Mucosa of descending colon (tissue), 3 donors: Measurements from ENCODE around the gene JAG2. TPM values are rescaled to one million over a fixed set of nuclear protein-coding genes. Genes with fewer than 3 reads are reported as not detected.

Experiments
- ATAC-seq: fragments of 200-7000 bp; cut with Tn5 transposase; one replicate; pipeline ENCODE4 v1.9.1; 2020; ENCODE audit warnings: mild to moderate bottlenecking, moderate library complexity
- DNase-seq, 3 donors: peaks; one replicate each; pipeline ENCODE4 v3.0.0-alpha.2; 2020
- H3K36me3 ChIP-seq: fragments of 200-600 bp; one replicate; pipeline ENCODE4 v1.8.0; 2021; ENCODE audit warnings: low read depth, mild to moderate bottlenecking
- H3K4me1 ChIP-seq: fragments of 200-600 bp; one replicate; pipeline ENCODE4 v1.8.0; 2021; ENCODE audit warnings: low read depth, mild to moderate bottlenecking
- H3K4me3 ChIP-seq: fragments of 200-600 bp; one replicate; pipeline ENCODE4 v1.8.0; 2021; ENCODE audit warnings: mild to moderate bottlenecking
- H3K9me3 ChIP-seq: fragments of 200-600 bp; one replicate; pipeline ENCODE4 v1.8.0; 2021; ENCODE audit warnings: mild to moderate bottlenecking
- CTCF ChIP-seq: fragments of 200-600 bp; IDR thresholded peaks from one replicate; pipeline ENCODE4 v1.8.0; 2022; ENCODE audit warnings: antibody characterized with exemption, mild to moderate bottlenecking
- intact Hi-C, 2 donors: fragments of 100-400 bp; cut with DNase I in 1 of 2; cut with micrococcal nuclease in 1 of 2; formaldehyde crosslinking; loops; one replicate each; pipeline versions ENCODE4 v1.11.0 to v1.11.1; 2022; cut with DNase I, micrococcal nuclease
- total RNA-seq, 3 donors: library from RNA; stranded (reverse); fragmentation: NEBNext Ultra II Directional in 2 of 3; extraction: Animal tissue kit (Norgen Biotek cat#: 25700) in 2 of 3; gene quantifications; one replicate each; pipeline versions ENCODE4 v1.2.1 to v1.2.4, GENCODE V29; 2021 to 2023
- donor health status: DM: no; HTN: no; CAD: no; lungs with moderate emphysema.
- donor health status: DM: no; HTN: no; CAD: no.
- donor health status: DM: no; HTN: yes; CAD: no.

The JAG2 gene
- total RNA-seq, 3 donors from 2014 or later, result 5.6 to 8.2 (median 5.7) TPM

- Histone ChIP-seq H3K9me3 (no peaks in the 10 kb centered on the region), H3K36me3 (no peaks in the 10 kb centered on the region), H3K4me3 (no peak overlapping the region), H3K4me1 (peaks cover 3% of the 10 kb centered on the region)
- no peak for TF ChIP-seq CTCF
- intact Hi-C loops, result no loop called here
- ATAC-seq (no peak), DNase-seq (no peak)
These were observed 60.1 kb downstream of the JAG2 start for GRCh38 chr14:105108516-105108864.

- peaks cover 3% of the 10 kb centered on the region for H3K4me1 ChIP-seq
- H3K4me3 ChIP-seq, result no peak overlapping the region
- DNase-seq (no peak), ATAC-seq (no peak)
- H3K9me3 ChIP-seq, result no peaks in the 10 kb centered on the region
- TF ChIP-seq CTCF, result no peak
- no peaks in the 10 kb centered on the region for H3K36me3 ChIP-seq
- intact Hi-C loops, result no loop called here
These were observed 60.6 kb downstream of the JAG2 start for GRCh38 chr14:105107781-105108515.

GRCh38 chr14:105107351-105107750 is 61.2 kb downstream of the JAG2 start:
- no peak for ATAC-seq
- no peak for TF ChIP-seq CTCF
- H3K9me3 ChIP-seq, result no peaks in the 10 kb centered on the region
- H3K36me3 ChIP-seq, result no peaks in the 10 kb centered on the region
- peaks cover 3% of the 10 kb centered on the region for H3K4me1 ChIP-seq
- no peak for DNase-seq
- no peak overlapping the region for H3K4me3 ChIP-seq
- intact Hi-C loops, result no loop called here

GRCh38 chr14:105105158-105105557 is 63.4 kb downstream of the JAG2 start:
- no peak for DNase-seq
- no peak for TF ChIP-seq CTCF
- intact Hi-C loops, result no loop called here
- Histone ChIP-seq H3K9me3 (no peaks in the 10 kb centered on the region), H3K4me3 (no peak overlapping the region), H3K36me3 (no peaks in the 10 kb centered on the region), H3K4me1 (peaks cover 3% of the 10 kb centered on the region)
- no peak for ATAC-seq

GRCh38 chr14:105102893-105103292 is 65.7 kb downstream of the JAG2 start:
- ATAC-seq (no peak), DNase-seq (no peak)
- Histone ChIP-seq H3K4me3 (no peak overlapping the region), H3K36me3 (no peaks in the 10 kb centered on the region), H3K9me3 (peaks cover 3% of the 10 kb centered on the region), H3K4me1 (peaks cover 3% of the 10 kb centered on the region)
- intact Hi-C loops, result no loop called here
- no peak for TF ChIP-seq CTCF
